Mammary epithelial cell (primary cell): ENCODE data around the gene FGF2.

Source experiments
- EZH2 ChIP-seq: IDR thresholded peaks from 2 replicates; pipeline ENCODE4 v1.6.1; 2012; ENCODE audit warnings: low read length, inconsistent platforms, borderline replicate concordance
- TF ChIP-seq, protein P1 (sequence below), 2 donors: IDR thresholded peaks in 1 of 2; conservative IDR thresholded peaks in 1 of 2; 2 replicates each; pipeline ENCODE4 v1.5.1; 2011 to 2012; ENCODE audit warnings: inconsistent platforms in 2 of 2, low read length in 2 of 2, mild to moderate bottlenecking in 2 of 2, control low read depth in 1 of 2, low read depth in 1 of 2; ENCODE audit not compliant: insufficient read depth in 1 of 2; ENCODE audit errors: extremely low read depth in 1 of 2

- TF ChIP-seq, protein P1, sequence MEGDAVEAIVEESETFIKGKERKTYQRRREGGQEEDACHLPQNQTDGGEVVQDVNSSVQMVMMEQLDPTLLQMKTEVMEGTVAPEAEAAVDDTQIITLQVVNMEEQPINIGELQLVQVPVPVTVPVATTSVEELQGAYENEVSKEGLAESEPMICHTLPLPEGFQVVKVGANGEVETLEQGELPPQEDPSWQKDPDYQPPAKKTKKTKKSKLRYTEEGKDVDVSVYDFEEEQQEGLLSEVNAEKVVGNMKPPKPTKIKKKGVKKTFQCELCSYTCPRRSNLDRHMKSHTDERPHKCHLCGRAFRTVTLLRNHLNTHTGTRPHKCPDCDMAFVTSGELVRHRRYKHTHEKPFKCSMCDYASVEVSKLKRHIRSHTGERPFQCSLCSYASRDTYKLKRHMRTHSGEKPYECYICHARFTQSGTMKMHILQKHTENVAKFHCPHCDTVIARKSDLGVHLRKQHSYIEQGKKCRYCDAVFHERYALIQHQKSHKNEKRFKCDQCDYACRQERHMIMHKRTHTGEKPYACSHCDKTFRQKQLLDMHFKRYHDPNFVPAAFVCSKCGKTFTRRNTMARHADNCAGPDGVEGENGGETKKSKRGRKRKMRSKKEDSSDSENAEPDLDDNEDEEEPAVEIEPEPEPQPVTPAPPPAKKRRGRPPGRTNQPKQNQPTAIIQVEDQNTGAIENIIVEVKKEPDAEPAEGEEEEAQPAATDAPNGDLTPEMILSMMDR (conservative IDR thresholded peaks at IDR 0.05 in 1 of 2, IDR thresholded peaks at IDR 0.05 in 1 of 2; ENCODE audit: extremely low read depth in 1 of 2, insufficient read depth in 1 of 2, low read depth in 1 of 2, low read length in 2 of 2): no peak
- no peak for TF ChIP-seq EZH2
Observed at GRCh38 chr4:122842392-122842791, 15.8 kb downstream of the FGF2 start.
